T-helper 9 cell (primary cell): ENCODE results near the gene WBP1.

Experiments
- DNase-seq: peaks from one replicate; pipeline ENCODE4 v3.0.0-alpha.2; 2020

Gene WBP1

DNA sequence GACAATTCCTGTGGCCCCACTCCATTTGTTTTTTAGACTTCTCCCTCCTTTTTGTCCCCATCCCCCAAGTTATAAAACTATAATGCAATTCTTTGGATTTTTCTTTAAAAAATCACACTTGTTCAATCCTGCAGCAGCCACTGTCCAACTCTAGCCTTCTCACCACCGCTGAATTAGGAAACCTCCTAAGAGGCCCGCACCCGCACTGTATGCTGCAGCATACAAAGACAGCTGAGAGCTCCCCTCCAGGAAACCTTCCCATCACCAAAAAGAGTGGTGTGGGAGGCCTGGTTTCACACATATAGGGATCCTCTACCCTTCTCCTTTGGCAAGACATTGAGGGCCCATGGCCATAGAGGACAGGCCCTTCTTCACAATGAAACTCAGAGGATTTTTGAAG lies 46.4 kb downstream of the WBP1 start:
- no peak for DNase-seq

DNA sequence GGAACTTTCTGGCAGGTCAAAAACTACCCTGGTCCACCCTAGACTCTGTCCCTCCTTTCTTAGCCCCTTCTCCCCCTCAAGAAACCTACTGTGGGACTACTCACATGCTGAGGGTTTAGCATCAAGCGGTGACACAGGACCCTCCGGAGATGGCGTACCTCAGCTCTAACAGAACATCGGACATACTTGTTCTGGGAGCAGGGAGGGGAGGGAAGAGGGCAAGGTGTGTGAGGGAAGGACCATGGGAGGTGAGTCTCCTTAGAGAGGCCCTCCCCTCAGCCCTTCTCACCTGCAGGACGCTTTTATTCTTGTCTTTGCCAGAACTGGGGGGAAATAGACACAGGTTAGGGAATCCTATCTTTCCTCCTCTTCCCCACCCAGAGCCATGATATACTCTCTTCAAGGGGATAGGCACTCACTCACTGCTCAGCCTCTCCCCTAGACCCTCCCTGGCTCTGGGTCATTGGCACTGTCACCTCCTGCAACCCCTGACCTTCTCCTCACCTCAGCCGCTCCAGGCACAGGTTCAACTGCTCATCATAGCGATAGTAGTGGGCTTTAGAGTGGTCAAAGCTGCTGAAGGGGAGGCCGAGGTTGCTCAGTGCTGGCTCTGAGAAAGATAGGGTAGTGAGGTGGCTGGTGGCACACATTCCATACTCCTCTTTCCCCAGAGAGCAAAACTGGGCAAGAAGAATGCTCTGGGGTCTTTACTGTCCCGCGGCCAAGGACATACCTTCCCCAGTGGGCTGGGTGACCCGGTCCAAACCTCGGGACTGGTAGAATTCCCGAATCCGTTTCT lies 47.4 kb downstream of the WBP1 start:
- DNase-seq: no peak

DNA sequence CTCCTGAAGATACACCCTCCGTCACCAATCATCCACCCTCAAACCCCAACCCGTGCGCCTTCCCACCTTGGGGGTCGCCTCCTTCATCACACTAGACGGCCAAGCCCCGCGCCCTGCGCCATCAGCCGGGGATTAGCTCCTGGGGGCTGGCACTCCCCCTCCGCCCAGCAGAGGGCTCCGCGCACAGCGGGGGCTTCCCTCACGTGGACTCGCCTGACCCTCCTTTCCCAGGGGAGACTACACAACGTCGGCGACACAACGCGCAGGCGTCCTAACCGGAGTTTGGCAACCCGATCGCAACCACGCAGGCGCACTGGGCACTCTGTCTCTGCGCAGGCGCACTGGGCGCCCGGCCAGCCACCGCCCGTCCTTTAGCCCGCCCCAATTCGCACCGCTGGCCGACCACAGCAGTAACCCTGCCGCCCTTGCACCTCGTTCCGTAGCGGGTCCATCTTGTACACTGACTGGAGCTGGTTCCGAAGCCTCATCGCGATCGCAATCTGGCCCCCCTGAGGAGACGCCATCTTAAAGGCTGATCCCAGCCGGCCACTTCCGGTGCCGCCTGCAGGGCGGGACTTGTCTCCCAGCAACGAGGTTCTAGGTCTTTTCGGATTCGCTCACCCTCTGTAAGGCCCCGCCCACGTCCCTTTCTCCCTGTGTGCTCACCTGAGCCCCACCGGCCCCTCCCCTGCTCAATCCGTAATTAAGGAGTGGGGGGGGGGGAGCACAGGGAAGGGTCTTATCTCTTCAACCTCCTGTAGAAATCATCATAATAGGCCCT lies 49.1 kb downstream of the WBP1 start, which contains the start of gene PCGF1:
PCGF1 (minus strand) TSS at position 551 of the 781 bp plus-strand sequence; CDS start at position 524, 27 bp downstream.
- DNase-seq: peak; percentile 98

DNA sequence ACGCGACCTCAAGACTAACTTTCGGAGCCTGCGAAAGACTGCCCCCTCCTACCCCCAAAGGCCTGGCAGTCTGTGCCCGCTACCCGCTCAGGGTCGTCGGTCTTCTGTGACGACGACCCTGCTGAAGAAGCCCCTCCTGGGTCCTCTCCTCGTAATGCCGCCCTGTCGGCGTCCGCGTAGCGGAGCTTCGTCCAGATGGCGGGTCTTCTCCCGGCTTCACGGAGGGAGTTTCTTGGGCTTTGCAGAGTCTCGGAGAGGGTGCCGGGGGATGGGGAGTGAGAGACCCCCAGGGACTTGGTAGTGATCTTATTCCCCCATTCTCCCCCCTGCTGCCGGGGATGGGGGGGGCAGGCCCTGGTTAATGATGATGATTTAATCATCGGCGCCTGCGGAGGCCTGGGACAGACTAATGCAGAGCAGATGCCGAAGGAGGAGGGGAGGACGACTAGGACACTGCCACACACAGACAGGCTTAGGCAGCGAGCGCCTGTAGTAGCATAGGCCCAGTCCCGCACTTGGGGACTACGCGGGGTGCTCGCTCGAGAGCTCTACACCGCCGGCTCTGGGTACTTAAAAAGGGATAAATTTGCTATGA lies 49.8 kb downstream of the WBP1 start:
- no peak for DNase-seq

DNA sequence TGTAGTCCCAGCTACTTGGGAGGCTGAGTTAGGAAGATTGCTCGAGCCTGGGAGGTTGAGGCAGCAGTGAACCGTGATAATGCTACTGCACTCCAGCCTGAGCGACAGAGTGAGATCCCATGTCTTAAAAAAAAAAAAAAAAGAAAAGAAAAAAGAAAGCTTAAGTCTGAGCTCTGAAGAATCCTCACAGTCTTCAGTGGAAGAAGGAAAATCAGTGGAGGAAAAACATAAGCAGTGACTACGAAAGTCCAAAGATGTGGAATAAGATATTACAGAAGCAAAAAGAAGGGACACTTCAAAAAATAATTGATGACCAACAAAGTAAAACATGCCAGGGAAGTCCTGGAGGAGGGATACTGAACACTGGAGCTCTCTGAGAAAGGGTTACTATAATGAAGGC lies 52.0 kb downstream of the WBP1 start:
- DNase-seq: no peak
